ENCODE results near the gene C12orf57. TPM values are rescaled to one million over a fixed set of nuclear protein-coding genes. Genes with fewer than 3 reads are reported as not detected.

Gene C12orf57
- polyA plus RNA-seq, 2 donors: 108 to 253 TPM

DNA sequence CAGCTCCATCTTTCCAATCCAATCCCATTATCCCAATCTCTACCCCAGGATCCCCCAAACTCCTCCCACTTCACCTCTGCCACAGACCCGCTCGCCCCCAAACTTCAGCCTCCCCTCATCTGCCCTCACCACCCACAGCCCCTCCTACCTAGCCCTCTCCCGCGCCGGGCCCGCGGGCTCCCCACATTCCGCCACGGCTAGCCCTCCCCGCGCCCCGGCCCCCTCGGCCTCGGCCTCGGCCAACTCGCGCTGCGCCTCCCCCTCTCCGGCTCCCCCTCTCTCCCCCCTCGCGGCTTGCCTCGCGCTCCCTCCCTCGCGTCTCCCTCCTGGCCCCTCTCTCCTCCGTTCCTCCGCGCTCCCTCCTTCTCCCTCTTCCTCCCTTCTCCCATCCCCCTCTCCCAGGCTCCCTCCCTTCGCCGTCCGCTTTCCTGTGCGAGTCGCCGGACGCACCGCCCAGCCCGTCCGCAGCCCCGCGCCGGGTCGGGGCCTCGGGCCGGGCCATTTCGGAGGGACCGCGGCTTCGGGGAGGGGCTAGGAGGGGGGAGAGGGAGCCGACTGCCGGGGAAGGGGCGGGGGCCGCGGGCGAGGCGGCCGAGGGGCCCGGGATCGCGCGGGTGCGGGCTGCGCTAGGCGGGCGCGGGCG, 16.3 kb upstream of the C12orf57 start, which contains the start of gene ATN1:
ATN1 (plus strand) TSS at position 581 of the 643 bp plus-strand sequence. CDS start 6,043 bp downstream, outside the sequence.
- Histone ChIP-seq H3K4me3 (ENCODE audit: low read depth in 1 of 2, low read length in 2 of 2) (peak within 1 kb of the TSS; percentile 78 to 97), H3K9me3 (ENCODE audit: control insufficient read depth in 2 of 2, insufficient read depth in 1 of 2, low read depth in 1 of 2, low read length in 1 of 2) (no peaks in the 10 kb centered on the region), H3K27me3 (ENCODE audit: control insufficient read depth in 1 of 2, insufficient read depth in 2 of 2, low read length in 2 of 2) (no peaks in the 10 kb centered on the region), H3K4me1 (ENCODE audit: control insufficient read depth in 2 of 2, insufficient read depth in 2 of 2, low read length in 1 of 2) (peaks cover 0 to 26% of the 10 kb centered on the region in 2 donors), H3K36me3 (ENCODE audit: control insufficient read depth in 2 of 2, insufficient read depth in 2 of 2, low read length in 1 of 2) (no peaks in the 10 kb centered on the region), H3K27ac (ENCODE audit: low read depth in 2 of 2, low read length in 1 of 2) (peak within 1 kb of the TSS; percentile 94 to 98)
- WGBS, 2 donors: 0 to 1% methylated on average over 62 to 66 of the region's 66 CpGs

- Histone ChIP-seq H3K4me3 (ENCODE audit: low read depth in 1 of 2, low read length in 2 of 2) (peak overlapping the region; percentile 66 to 97), H3K27ac (ENCODE audit: low read depth in 2 of 2, low read length in 1 of 2) (peak overlapping the region; percentile 94 to 98), H3K4me1 (ENCODE audit: control insufficient read depth in 2 of 2, insufficient read depth in 2 of 2, low read length in 1 of 2) (peaks cover 0 to 26% of the 10 kb centered on the region in 2 donors), H3K27me3 (ENCODE audit: control insufficient read depth in 1 of 2, insufficient read depth in 2 of 2, low read length in 2 of 2) (no peaks in the 10 kb centered on the region), H3K36me3 (ENCODE audit: control insufficient read depth in 2 of 2, insufficient read depth in 2 of 2, low read length in 1 of 2) (no peaks in the 10 kb centered on the region), H3K9me3 (ENCODE audit: control insufficient read depth in 2 of 2, insufficient read depth in 1 of 2, low read depth in 1 of 2, low read length in 1 of 2) (no peaks in the 10 kb centered on the region)
- 0 to 1% methylated on average over 16 to 79 of the region's 79 CpGs for WGBS, 2 donors
Observed at GRCh38 chr12:6928022-6928702, 15.7 kb upstream of the C12orf57 start.

- 8 to 11% methylated on average over 19 of the region's 19 CpGs for WGBS, 2 donors
Observed at GRCh38 chr12:6928703-6929407, 15.0 kb upstream of the C12orf57 start.

DNA sequence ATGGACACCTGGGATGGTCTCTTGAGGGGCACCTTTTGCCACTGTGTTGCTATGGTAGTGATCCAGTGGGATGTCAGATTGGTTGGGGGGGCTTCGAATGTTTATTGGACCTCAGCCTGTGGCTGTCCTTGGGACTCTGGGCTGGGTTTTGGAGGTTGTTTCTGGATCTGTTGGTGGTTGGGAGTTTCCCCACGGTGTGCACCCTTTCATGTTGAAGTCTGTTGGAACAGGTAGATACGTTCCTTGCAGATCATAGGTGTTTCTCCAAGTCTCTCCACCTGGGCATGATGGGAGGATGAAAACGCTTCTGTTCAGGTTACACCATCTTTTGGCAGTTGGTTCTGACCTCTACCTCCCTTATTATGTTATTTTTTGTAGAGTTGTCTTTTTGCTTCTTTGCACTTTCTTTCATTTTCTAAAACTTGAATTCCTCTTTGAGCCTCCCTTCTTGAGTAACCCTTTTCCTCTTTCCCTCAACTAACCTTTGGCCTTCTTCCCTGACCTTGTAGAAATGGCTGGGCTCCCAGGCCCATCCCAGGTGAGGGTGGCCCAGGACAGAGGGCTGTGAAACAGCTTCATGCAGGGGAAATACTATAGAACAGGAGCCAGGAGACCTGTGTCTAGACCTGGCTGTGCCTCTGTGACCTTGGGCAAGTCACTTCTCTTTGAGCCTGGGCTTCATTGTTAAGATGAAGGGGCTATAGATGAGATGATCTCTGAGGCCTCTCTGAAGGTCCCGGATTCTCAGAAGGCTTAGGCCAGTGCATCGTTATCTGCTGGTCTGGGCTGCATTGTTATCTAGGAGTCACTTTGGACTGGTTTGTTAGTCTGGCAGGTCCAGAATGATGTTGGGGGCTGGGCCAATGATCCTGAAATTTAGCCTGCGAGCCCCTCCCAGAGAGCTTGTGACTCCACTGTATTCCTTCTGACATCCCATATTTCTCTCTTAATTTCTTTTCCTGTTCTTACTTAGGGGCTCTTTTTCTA, 14.1 kb upstream of the C12orf57 start:
- H3K9me3 ChIP-seq (ENCODE audit: control insufficient read depth in 2 of 2, insufficient read depth in 1 of 2, low read depth in 1 of 2, low read length in 1 of 2): no peaks in the 10 kb centered on the region
- WGBS, 2 donors: 36 to 45% methylated on average over 7 of the region's 7 CpGs
- H3K27me3 ChIP-seq (ENCODE audit: control insufficient read depth in 1 of 2, insufficient read depth in 2 of 2, low read length in 2 of 2): no peaks in the 10 kb centered on the region
- peaks cover 0 to 22% of the 10 kb centered on the region in 2 donors for H3K4me1 ChIP-seq (ENCODE audit: control insufficient read depth in 2 of 2, insufficient read depth in 2 of 2, low read length in 1 of 2)
- H3K4me3 ChIP-seq (ENCODE audit: low read depth in 1 of 2, low read length in 2 of 2): peak overlapping the region; percentile 66 to 97
- peak overlapping the region; percentile 94 to 98 for H3K27ac ChIP-seq (ENCODE audit: low read depth in 2 of 2, low read length in 1 of 2)
- H3K36me3 ChIP-seq (ENCODE audit: control insufficient read depth in 2 of 2, insufficient read depth in 2 of 2, low read length in 1 of 2): peaks cover 0 to 6% of the 10 kb centered on the region in 2 donors

More at GRCh38 chr12:6928703-6929407, 15.0 kb upstream of the C12orf57 start:
- no peaks in the 10 kb centered on the region for H3K9me3 ChIP-seq (ENCODE audit: control insufficient read depth in 2 of 2, insufficient read depth in 1 of 2, low read depth in 1 of 2, low read length in 1 of 2)
- peak overlapping the region; percentile 94 to 98 for H3K27ac ChIP-seq (ENCODE audit: low read depth in 2 of 2, low read length in 1 of 2)
- H3K27me3 ChIP-seq (ENCODE audit: control insufficient read depth in 1 of 2, insufficient read depth in 2 of 2, low read length in 2 of 2): no peaks in the 10 kb centered on the region
- peaks cover 0 to 26% of the 10 kb centered on the region in 2 donors for H3K4me1 ChIP-seq (ENCODE audit: control insufficient read depth in 2 of 2, insufficient read depth in 2 of 2, low read length in 1 of 2)
- peaks cover 0 to under 1% of the 10 kb centered on the region in 2 donors for H3K36me3 ChIP-seq (ENCODE audit: control insufficient read depth in 2 of 2, insufficient read depth in 2 of 2, low read length in 1 of 2)
- H3K4me3 ChIP-seq (ENCODE audit: low read depth in 1 of 2, low read length in 2 of 2): peak overlapping the region; percentile 66 to 97

DNA sequence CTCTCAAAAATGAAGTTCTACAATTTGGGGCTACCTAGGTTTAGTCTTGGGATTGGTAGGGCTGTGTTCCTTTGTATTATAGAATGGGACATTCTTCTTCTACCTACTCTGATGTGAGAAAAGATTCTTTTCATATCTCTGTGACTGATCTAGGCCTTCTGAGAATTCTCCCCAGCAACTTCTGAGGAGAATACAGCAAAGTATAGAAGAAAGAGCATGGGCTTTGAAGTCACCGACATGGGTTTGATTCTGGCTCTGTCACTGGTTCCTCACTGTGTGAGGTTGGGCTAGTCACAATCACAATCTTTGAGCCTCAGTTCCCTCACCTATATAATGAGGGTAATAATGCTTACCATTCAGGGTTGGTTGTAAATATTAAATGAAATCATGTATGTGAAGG, 11.1 kb upstream of the C12orf57 start:
- H3K27me3 ChIP-seq (ENCODE audit: control insufficient read depth in 1 of 2, insufficient read depth in 2 of 2, low read length in 2 of 2): no peaks in the 10 kb centered on the region
- peaks cover 3 to 21% of the 10 kb centered on the region in 2 donors for H3K36me3 ChIP-seq (ENCODE audit: control insufficient read depth in 2 of 2, insufficient read depth in 2 of 2, low read length in 1 of 2)
- H3K4me3 ChIP-seq (ENCODE audit: low read depth in 1 of 2, low read length in 2 of 2): no peak overlapping the region
- no peak overlapping the region for H3K27ac ChIP-seq (ENCODE audit: low read depth in 2 of 2, low read length in 1 of 2)
- no peaks in the 10 kb centered on the region for H3K9me3 ChIP-seq (ENCODE audit: control insufficient read depth in 2 of 2, insufficient read depth in 1 of 2, low read depth in 1 of 2, low read length in 1 of 2)
- WGBS, 2 donors: 43 to 56% methylated on average over 1 of the region's 1 CpG
- H3K4me1 ChIP-seq (ENCODE audit: control insufficient read depth in 2 of 2, insufficient read depth in 2 of 2, low read length in 1 of 2): peaks cover 0 to 12% of the 10 kb centered on the region in 2 donors

- H3K9me3 ChIP-seq (ENCODE audit: control insufficient read depth in 2 of 2, insufficient read depth in 1 of 2, low read depth in 1 of 2, low read length in 1 of 2): no peaks in the 10 kb centered on the region
- no peaks in the 10 kb centered on the region for H3K27me3 ChIP-seq (ENCODE audit: control insufficient read depth in 1 of 2, insufficient read depth in 2 of 2, low read length in 2 of 2)
- WGBS, 2 donors: 45 to 46% methylated on average over 8 of the region's 8 CpGs
- H3K4me1 ChIP-seq (ENCODE audit: control insufficient read depth in 2 of 2, insufficient read depth in 2 of 2, low read length in 1 of 2): peaks cover 0 to 13% of the 10 kb centered on the region in 2 donors
- no peak overlapping the region for H3K4me3 ChIP-seq (ENCODE audit: low read depth in 1 of 2, low read length in 2 of 2)
- H3K27ac ChIP-seq (ENCODE audit: low read depth in 2 of 2, low read length in 1 of 2): peak overlapping the region in 1 of 2 donors; percentile 1
- peaks cover 3 to 21% of the 10 kb centered on the region in 2 donors for H3K36me3 ChIP-seq (ENCODE audit: control insufficient read depth in 2 of 2, insufficient read depth in 2 of 2, low read length in 1 of 2)
Observed at GRCh38 chr12:6934110-6934509, 9.7 kb upstream of the C12orf57 start.

DNA sequence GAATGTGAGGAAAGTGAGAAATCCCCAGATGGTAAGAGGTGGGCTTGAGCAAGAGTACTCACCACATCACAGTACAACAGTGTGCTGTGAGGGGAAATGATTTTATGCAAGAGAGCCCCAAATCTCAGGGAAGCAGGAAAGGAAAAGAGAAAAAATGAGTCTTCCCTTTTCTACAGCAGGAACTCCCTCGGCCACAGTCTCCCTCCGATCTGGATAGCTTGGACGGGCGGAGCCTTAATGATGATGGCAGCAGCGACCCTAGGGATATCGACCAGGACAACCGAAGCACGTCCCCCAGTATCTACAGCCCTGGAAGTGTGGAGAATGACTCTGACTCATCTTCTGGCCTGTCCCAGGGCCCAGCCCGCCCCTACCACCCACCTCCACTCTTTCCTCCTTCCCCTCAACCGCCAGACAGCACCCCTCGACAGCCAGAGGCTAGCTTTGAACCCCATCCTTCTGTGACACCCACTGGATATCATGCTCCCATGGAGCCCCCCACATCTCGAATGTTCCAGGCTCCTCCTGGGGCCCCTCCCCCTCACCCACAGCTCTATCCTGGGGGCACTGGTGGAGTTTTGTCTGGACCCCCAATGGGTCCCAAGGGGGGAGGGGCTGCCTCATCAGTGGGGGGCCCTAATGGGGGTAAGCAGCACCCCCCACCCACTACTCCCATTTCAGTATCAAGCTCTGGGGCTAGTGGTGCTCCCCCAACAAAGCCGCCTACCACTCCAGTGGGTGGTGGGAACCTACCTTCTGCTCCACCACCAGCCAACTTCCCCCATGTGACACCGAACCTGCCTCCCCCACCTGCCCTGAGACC, 8.2 kb upstream of the C12orf57 start:
- H3K4me1 ChIP-seq (ENCODE audit: control insufficient read depth in 2 of 2, insufficient read depth in 2 of 2, low read length in 1 of 2): peaks cover 0 to 6% of the 10 kb centered on the region in 2 donors

DNA sequence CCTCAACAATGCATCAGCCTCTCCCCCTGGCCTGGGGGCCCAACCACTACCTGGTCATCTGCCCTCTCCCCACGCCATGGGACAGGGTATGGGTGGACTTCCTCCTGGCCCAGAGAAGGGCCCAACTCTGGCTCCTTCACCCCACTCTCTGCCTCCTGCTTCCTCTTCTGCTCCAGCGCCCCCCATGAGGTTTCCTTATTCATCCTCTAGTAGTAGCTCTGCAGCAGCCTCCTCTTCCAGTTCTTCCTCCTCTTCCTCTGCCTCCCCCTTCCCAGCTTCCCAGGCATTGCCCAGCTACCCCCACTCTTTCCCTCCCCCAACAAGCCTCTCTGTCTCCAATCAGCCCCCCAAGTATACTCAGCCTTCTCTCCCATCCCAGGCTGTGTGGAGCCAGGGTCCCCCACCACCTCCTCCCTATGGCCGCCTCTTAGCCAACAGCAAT, 7.6 kb upstream of the C12orf57 start:
- H3K27ac ChIP-seq (ENCODE audit: low read depth in 2 of 2, low read length in 1 of 2): peak overlapping the region in 1 of 2 donors; percentile 85
- 86 to 92% methylated on average over 3 of the region's 3 CpGs for WGBS, 2 donors
- peaks cover 0 to 6% of the 10 kb centered on the region in 2 donors for H3K4me1 ChIP-seq (ENCODE audit: control insufficient read depth in 2 of 2, insufficient read depth in 2 of 2, low read length in 1 of 2)

More for the DNA sequence above, 8.2 kb upstream of the C12orf57 start:
- 60 to 69% methylated on average over 14 of the region's 14 CpGs for WGBS, 2 donors
- H3K27me3 ChIP-seq (ENCODE audit: control insufficient read depth in 1 of 2, insufficient read depth in 2 of 2, low read length in 2 of 2): no peaks in the 10 kb centered on the region
- H3K4me3 ChIP-seq (ENCODE audit: low read depth in 1 of 2, low read length in 2 of 2): no peak overlapping the region
- no peak overlapping the region for H3K27ac ChIP-seq (ENCODE audit: low read depth in 2 of 2, low read length in 1 of 2)
- no peaks in the 10 kb centered on the region for H3K9me3 ChIP-seq (ENCODE audit: control insufficient read depth in 2 of 2, insufficient read depth in 1 of 2, low read depth in 1 of 2, low read length in 1 of 2)
- peaks cover 3 to 22% of the 10 kb centered on the region in 2 donors for H3K36me3 ChIP-seq (ENCODE audit: control insufficient read depth in 2 of 2, insufficient read depth in 2 of 2, low read length in 1 of 2)

More for the DNA sequence above, 7.6 kb upstream of the C12orf57 start:
- H3K27me3 ChIP-seq (ENCODE audit: control insufficient read depth in 1 of 2, insufficient read depth in 2 of 2, low read length in 2 of 2): no peaks in the 10 kb centered on the region
- no peaks in the 10 kb centered on the region for H3K9me3 ChIP-seq (ENCODE audit: control insufficient read depth in 2 of 2, insufficient read depth in 1 of 2, low read depth in 1 of 2, low read length in 1 of 2)
- H3K36me3 ChIP-seq (ENCODE audit: control insufficient read depth in 2 of 2, insufficient read depth in 2 of 2, low read length in 1 of 2): peaks cover 3 to 24% of the 10 kb centered on the region in 2 donors
- H3K4me3 ChIP-seq (ENCODE audit: low read depth in 1 of 2, low read length in 2 of 2): no peak overlapping the region

All from esophagus (tissue), 2 donors.